GM12878 (cell line): ENCODE results near the gene UNG. TPM values are rescaled to one million over a fixed set of nuclear protein-coding genes. Genes with fewer than 3 reads are reported as not detected.

Source experiments
- ATAC-seq: fragments of 200-7000 bp; cut with Tn5 transposase; 3 replicates; pipeline ENCODE4 v1.9.1; 2020; ENCODE audit warnings: mild to moderate bottlenecking, moderate library complexity
- BruUV-seq: library from RNA; stranded (reverse); fragments of 400-500 nt; replicated peaks from 2 replicates; lab custom pipeline; 2021; lab: Mats Ljungman, UMichigan
- CTCF ChIA-PET: fragments of 300-600 bp; sonication (Branson Sonifier 250); formaldehyde crosslinking; extraction: SDS; loops from one replicate; lab custom pipeline; 2021; ENCODE audit warnings: inconsistent platforms; lab: Yijun Ruan, JAX
- POLR2A ChIA-PET: fragments of 350-600 bp; formaldehyde crosslinking; extraction: SDS; loops from one replicate; lab custom pipeline; 2021; ENCODE audit warnings: inconsistent platforms; lab: Charles Lee
- RAD21 ChIA-PET: fragments of 300-600 bp; sonication (Branson Sonifier 250); formaldehyde crosslinking; loops from one replicate; lab custom pipeline; 2023; ENCODE audit warnings: antibody characterized with exemption; ENCODE audit not compliant: unreplicated experiment; lab: Charles Lee
- SMC1A ChIA-PET: fragments of 300-600 bp; sonication (Branson Sonifier 250); formaldehyde crosslinking; loops from one replicate; lab custom pipeline; 2023; ENCODE audit not compliant: unreplicated experiment, uncharacterized antibody; lab: Charles Lee
- DNase-seq: peaks from one replicate; pipeline ENCODE4 v3.0.0-alpha.2; 2011; ENCODE audit warnings: low read depth, low spot score
- FAIRE-seq: peaks from 3 replicates; lab custom pipeline; 2011; peaks lifted over from hg19 to GRCh38; lab: Jason Lieb, UNC
- H2AFZ ChIP-seq: 2 replicates; pipeline ENCODE4 v1.6.0; 2011; ENCODE audit warnings: low read depth, low read length, control low read depth; ENCODE audit not compliant: control insufficient read depth
- H3K27ac ChIP-seq: 2 replicates; pipeline ENCODE4 v1.5.1; 2011; ENCODE audit warnings: control low read depth; ENCODE audit not compliant: control insufficient read depth, insufficient read depth
- H3K27me3 ChIP-seq, 2 experiments: replicated peaks in 1 of 2; 2 replicates each; pipeline versions ENCODE4 v1.6.0 to v1.6.1; 2011; ENCODE audit warnings: low read length in 1 of 2; ENCODE audit not compliant: control insufficient read depth in 2 of 2, insufficient read depth in 2 of 2
- H3K36me3 ChIP-seq, 2 experiments: 2 replicates each; pipeline ENCODE4 v1.5.1; 2011; ENCODE audit warnings: low read length in 1 of 2; ENCODE audit not compliant: control insufficient read depth in 2 of 2, insufficient read depth in 2 of 2
- H3K4me1 ChIP-seq: 2 replicates; pipeline ENCODE4 v1.6.1; 2011; ENCODE audit warnings: mild to moderate bottlenecking, low read length, moderate library complexity, mixed read lengths; ENCODE audit not compliant: control insufficient read depth, insufficient read depth
- H3K4me2 ChIP-seq: 2 replicates; pipeline ENCODE4 v1.6.0; 2011; ENCODE audit warnings: control low read depth; ENCODE audit not compliant: control insufficient read depth, insufficient read depth
- H3K4me3 ChIP-seq: fragments of 200-600 bp; sonication (generic); 2 replicates; pipeline ENCODE4 v1.5.1; 2016
- H3K79me2 ChIP-seq: 2 replicates; pipeline ENCODE4 v1.6.0; 2011; ENCODE audit warnings: low read length; ENCODE audit not compliant: control insufficient read depth, insufficient read depth
- H3K9ac ChIP-seq: 2 replicates; pipeline ENCODE4 v1.8.0; 2011; ENCODE audit warnings: low read length, control low read depth, mixed read lengths; ENCODE audit not compliant: control insufficient read depth, insufficient read depth
- H3K9me3 ChIP-seq: replicated peaks from 3 replicates; pipeline ENCODE4 v1.5.1; 2011; ENCODE audit warnings: mild to moderate bottlenecking, low read length; ENCODE audit not compliant: control insufficient read depth, insufficient read depth
- H4K20me1 ChIP-seq: 2 replicates; pipeline ENCODE4 v1.6.0; 2011; ENCODE audit not compliant: control insufficient read depth, insufficient read depth
- CBX3 ChIP-seq: fragments of 200-600 bp; sonication (generic); IDR thresholded peaks from 2 replicates; pipeline ENCODE4 v1.6.1; 2016; ENCODE audit warnings: low read depth, borderline replicate concordance
- EP300 ChIP-seq, 2 experiments: fragments of 150-350 bp in 1 of 2; IDR thresholded peaks; 2 replicates each; pipeline ENCODE4 v1.6.1; 2011 to 2012; ENCODE audit warnings: low read depth in 2 of 2, low read length in 2 of 2, borderline replicate concordance in 1 of 2, improper control_type of control experiment in 1 of 2, inconsistent platforms in 1 of 2; ENCODE audit not compliant: control insufficient read depth in 1 of 2
- KAT2A ChIP-seq: conservative IDR thresholded peaks from 2 replicates; pipeline ENCODE4 v1.6.1; 2011; ENCODE audit warnings: low read depth, low read length; ENCODE audit not compliant: control insufficient read depth
- LARP7 ChIP-seq: fragments of 450-650 bp; IDR thresholded peaks from 2 replicates; pipeline ENCODE4 v1.6.1; 2017; ENCODE audit warnings: mild to moderate bottlenecking
- SUZ12 ChIP-seq: fragments of 200-600 bp; sonication (generic); IDR thresholded peaks from one replicate; pipeline ENCODE4 v1.6.1; 2018; ENCODE audit warnings: antibody characterized with exemption, mild to moderate bottlenecking; ENCODE audit not compliant: unreplicated experiment
- ZNF207 ChIP-seq: fragments of 450-650 bp; IDR thresholded peaks from 2 replicates; pipeline ENCODE4 v1.6.1; 2014; ENCODE audit warnings: antibody characterized with exemption, mild to moderate bottlenecking, borderline replicate concordance
- WGBS: methylation state at CpG from one replicate; pipeline ENCODE4 v1.1.6; 2016; ENCODE audit warnings: low lambda C conversion rate; ENCODE audit not compliant: insufficient replicate concordance, insufficient coverage; ENCODE audit errors: missing lambda C conversion rate; 5-methylcytosine and 5-hydroxymethylcytosine counted together
- in situ Hi-C: fragments of 300-500 bp; cut with MboI; formaldehyde crosslinking; loops from 9 replicates; pipeline ENCODE4 v1.14.3; 2018; ENCODE audit warnings: mixed read lengths
- intact Hi-C: fragments of 100-400 bp; cut with micrococcal nuclease; formaldehyde crosslinking; loops from one replicate; pipeline ENCODE4 v1.14.2; 2022; ENCODE audit not compliant: unreplicated experiment
- polyA plus RNA-seq, 11 experiments: library from polyadenylated mRNA; depleted of rRNA in 4 of 11; unstranded in 6 of 11; stranded (reverse) in 5 of 11; fragments of >200 nt; fragmentation: Nextera tagmentation in 4 of 11; fragmentation: Illumina TruSeq in 1 of 11; extraction: Ambion mirVana in 4 of 11; extraction: Trizol in 1 of 11; gene quantifications; 1 replicate in 1 of 11; 2 replicates in 10 of 11; pipeline versions ENCODE4 v1.2.1 to v1.2.3, GENCODE V29; 2011 to 2016; ENCODE audit warnings: inconsistent platforms in 2 of 11, missing spikeins in 2 of 11, low read depth in 1 of 11
- total RNA-seq, 4 experiments: library from RNA; depleted of rRNA in 3 of 4; stranded (reverse); fragments of >200 nt in 3 of 4; fragmentation: Illumina TruSeq in 1 of 4; extraction: Trizol in 1 of 4; gene quantifications; 2 replicates each; pipeline versions ENCODE4 v1.2.1 to v1.2.3, GENCODE V29; 2013 to 2021
- TF ChIP-seq, protein P1 (sequence below): IDR thresholded peaks from 2 replicates; pipeline ENCODE4 v1.6.1; 2012; ENCODE audit warnings: low read depth, low read length, improper control_type of control experiment
- TF ChIP-seq, protein P2 (sequence below): fragments of 450-650 bp; IDR thresholded peaks from 2 replicates; pipeline ENCODE4 v1.6.1; 2016; ENCODE audit warnings: mild to moderate bottlenecking

UNG gene
- total and polyA plus RNA-seq, 10 of the 15 experiments (the other 5 are each of a cell fraction or from before 2014, with no cell fraction given), result 9.5 to 81.9 (median 48.2) TPM

- no peak for TF ChIP-seq EP300 (IDR thresholded peaks at IDR 0.05; ENCODE audit: borderline replicate concordance in 1 of 2, control insufficient read depth in 1 of 2, low read depth in 2 of 2, low read length in 2 of 2)
- no peak for TF ChIP-seq LARP7
These were observed 54.1 kb downstream of the UNG start (continued) for GRCh38 chr12:109151457-109151856.

- Histone ChIP-seq H3K4me2 (peak overlapping the region; percentile 45; the same call in 1 of the 2 replicates), H3K4me1 (no peaks in the 10 kb centered on the region), H3K36me3 (no peaks in the 10 kb centered on the region), H3K27ac (no peak overlapping the region), H4K20me1 (no peaks in the 10 kb centered on the region), H3K9ac (no peak overlapping the region), H3K4me3 (no peak overlapping the region), H2AFZ (no peak overlapping the region; the same call in 1 of the 2 replicates), H3K9me3 (no peaks in the 10 kb centered on the region), H3K27me3 (peaks cover 0 to 2% of the 10 kb centered on the region in 2 experiments; a peak in 1 of 4 replicates), H3K79me2 (no peaks in the 10 kb centered on the region)
- in situ Hi-C loops, result no loop called here
- ChIA-PET POLR2A (no interaction called here), CTCF (interaction anchor here (0.9 kb wide), 1 partner anchor 211 kb away, joined by 3 read pairs; no protein-coding TSS in a partner anchor), RAD21 (no interaction called here), SMC1A (no interaction called here)
- intact Hi-C loops, result no loop called here
- TF ChIP-seq KAT2A (no peak), CBX3 (no peak), SUZ12 (no peak), ZNF207 (no peak)
- TF ChIP-seq, protein P1, sequence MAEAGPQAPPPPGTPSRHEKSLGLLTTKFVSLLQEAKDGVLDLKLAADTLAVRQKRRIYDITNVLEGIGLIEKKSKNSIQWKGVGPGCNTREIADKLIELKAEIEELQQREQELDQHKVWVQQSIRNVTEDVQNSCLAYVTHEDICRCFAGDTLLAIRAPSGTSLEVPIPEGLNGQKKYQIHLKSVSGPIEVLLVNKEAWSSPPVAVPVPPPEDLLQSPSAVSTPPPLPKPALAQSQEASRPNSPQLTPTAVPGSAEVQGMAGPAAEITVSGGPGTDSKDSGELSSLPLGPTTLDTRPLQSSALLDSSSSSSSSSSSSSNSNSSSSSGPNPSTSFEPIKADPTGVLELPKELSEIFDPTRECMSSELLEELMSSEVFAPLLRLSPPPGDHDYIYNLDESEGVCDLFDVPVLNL, result no peak
- TF ChIP-seq, protein P2, sequence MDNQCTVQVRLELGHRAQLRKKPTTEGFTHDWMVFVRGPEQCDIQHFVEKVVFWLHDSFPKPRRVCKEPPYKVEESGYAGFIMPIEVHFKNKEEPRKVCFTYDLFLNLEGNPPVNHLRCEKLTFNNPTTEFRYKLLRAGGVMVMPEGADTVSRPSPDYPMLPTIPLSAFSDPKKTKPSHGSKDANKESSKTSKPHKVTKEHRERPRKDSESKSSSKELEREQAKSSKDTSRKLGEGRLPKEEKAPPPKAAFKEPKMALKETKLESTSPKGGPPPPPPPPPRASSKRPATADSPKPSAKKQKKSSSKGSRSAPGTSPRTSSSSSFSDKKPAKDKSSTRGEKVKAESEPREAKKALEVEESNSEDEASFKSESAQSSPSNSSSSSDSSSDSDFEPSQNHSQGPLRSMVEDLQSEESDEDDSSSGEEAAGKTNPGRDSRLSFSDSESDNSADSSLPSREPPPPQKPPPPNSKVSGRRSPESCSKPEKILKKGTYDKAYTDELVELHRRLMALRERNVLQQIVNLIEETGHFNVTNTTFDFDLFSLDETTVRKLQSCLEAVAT, result no peak
- DNase-seq, result no peak
- WGBS, result 45% methylated on average over 18 of the region's 18 CpGs
- BruUV-seq, result no TSS peak
- FAIRE-seq, result no peak
- ATAC-seq, result no peak
These were observed 56.5 kb downstream of the UNG start for GRCh38 chr12:109153821-109154441.
